IPS-NIHi11 (cell line): Measurements from ENCODE around the gene RARS2.
"Not testable (repeated sequence)": the region's sequence is repeated elsewhere in the genome, so short reads cannot be mapped to it uniquely, and the experiment has no call there.

Experiments used
- DNase-seq: peaks from one replicate; pipeline ENCODE4 v3.0.0; 2012; ENCODE audit warnings: mixed read lengths, low spot score

RARS2 gene

DNA sequence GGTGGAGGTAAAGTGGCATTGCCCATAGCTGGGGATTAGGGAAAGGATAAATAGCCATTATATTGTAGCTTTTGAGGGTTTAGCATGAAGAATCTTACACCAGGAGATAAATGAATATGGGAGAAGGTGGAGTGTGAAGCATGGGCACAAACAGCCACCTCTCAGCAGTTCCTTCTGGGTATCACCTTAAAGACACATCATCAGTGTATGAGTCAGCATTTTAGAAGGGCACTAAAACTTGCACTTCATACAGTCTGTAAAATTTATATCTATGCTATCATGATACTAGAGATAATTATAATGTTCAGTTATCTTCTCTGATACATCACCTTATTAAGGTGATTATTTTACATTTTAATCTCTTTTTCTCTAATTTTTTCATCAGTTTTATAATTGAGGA is 91.7 kb downstream of the RARS2 start:
- DNase-seq: no peak

DNA sequence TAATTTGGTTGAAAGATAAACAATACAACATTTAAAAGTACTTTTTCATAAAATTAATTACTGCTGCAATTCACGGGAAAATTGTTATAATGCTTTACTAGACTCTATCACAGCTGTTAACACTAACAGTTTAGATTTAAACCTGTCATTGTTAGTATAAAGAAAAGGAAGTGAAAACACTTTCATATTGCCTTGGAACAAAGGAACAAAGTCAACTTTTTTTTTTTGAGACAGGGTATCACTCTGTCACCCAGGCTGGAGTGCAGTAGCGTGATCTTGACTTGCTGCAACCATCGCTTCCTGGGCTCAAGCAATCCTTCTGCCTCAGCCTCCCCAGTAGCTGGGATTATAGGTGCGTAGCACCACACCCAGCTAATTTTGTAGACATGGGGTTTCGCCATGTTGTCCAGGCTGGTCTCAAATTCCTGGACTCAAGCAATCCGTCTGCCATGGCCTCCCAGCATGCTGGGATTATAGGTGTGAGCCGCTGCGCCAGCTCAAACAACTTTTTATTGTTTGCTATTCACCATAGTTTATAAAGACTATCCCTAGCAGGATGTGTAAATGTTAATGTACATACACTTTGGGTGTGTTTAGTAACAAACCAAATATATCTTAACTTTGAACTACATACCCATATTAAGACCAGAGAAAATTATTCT is 94.9 kb downstream of the RARS2 start:
- DNase-seq: no peak

DNA sequence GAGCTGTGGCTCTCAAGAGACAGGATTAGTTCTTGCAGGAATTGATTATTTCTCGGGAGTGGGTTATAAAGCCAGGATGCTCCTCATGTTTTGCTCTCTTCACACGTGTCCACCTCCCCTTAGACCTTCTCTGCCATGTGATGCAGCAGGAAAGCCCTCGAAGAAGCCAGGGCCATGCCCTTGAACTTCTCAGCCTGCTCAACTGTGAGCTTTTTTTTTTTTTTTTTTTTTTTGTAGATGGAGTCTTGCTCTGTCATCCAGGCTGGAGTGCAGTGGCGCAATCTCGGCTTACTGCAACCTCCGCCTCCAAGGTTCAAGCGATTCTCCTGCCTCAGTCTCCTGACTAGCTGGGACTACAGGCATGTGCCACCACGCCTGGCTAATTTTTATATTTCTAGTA is 100.5 kb downstream of the RARS2 start:
- DNase-seq: not testable (repeated sequence)

DNA sequence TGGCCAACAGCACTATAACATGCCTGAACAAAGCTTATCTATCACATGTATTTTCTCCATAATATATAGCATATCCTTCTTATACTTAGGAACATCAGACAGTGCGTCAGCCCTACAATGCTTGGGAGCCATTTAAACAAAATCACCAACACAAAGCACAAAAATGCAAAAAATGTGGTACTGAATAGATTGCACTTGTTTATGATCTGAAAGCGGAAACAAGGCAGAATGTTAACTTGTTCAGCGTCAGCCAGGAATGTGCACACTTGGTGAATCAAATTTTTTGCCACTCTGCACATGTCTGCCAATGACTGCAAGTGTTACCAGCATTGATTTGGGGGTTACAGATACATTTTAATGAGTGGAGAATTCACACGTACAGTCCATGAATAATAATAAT is 102.2 kb downstream of the RARS2 start:
- no peak for DNase-seq

DNA sequence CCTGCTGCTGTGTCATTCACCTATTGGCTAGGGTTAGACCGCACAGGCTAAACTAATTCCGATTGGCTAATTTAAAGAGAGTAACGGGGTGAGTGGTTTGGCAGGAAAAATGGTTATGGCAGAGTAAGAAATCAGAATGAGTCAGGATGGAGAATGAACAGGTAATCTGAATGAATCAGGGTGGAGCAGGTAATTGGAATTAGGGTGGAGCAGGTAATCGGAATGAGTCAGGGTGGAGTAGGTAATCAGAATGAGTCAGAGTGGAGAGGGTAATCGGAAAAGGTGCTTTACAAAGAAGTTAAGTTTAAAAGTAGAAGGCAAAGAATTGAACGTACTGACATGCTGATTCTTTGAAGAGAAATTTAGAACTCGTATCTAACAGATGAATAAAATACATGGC is 105.3 kb downstream of the RARS2 start:
- no peak for DNase-seq

DNA sequence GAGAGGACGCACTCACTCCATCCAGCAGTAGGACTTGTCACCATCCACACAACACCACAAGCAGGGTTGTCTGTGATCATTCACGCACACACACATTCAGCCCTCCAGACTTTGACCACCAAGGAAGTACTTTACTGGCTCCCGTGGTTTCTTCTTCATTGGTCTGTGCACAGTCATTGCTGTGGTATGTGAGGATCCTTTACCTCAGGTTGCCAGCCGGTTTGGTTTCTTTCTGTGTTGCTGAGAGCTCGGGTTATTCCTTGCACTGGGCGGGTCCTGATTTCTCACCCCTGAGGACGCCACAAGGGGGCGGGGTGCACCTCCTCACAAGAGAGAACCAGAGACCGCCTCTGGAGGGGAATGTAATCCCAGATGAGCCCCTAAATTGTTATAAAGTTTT is 105.9 kb downstream of the RARS2 start:
- DNase-seq: peak; percentile 50

DNA sequence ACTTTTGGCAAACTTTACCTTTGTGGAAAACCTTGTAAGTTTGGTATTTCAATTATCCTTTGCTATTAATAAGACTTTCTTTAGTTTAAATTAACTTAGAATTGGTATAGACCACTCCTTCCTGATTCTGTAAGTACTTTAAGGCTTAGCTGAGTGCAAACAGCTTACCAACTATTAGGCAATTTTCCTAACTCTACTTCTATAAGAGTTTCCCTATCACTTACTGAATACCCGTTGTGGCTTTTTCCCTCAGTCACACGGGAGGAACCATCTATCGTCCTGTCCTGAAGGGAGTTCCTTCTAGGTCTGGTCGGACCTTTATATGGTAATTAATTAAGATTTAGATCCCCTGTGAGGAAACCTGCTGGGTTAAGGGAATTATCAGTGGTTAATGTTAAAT is 107.4 kb downstream of the RARS2 start:
- no peak for DNase-seq

DNA sequence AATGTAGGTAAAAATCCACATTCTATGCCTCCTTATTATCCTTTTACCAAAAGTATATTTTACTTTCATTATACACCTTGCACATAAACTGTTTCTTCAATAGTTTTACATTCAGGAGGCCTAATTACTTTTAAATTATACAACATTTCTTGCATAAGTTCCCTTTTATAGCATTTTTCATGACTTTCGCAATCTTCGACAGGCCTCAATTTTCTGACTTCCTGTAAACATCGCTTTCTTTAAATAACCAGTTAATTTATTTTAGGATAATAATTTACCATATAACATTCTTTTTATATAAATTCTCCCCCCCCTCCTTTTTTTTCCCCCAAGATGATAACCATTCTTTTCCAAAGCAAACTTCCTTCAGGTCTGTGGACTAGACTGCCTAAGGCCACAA is 107.9 kb downstream of the RARS2 start:
- DNase-seq: no peak

DNA sequence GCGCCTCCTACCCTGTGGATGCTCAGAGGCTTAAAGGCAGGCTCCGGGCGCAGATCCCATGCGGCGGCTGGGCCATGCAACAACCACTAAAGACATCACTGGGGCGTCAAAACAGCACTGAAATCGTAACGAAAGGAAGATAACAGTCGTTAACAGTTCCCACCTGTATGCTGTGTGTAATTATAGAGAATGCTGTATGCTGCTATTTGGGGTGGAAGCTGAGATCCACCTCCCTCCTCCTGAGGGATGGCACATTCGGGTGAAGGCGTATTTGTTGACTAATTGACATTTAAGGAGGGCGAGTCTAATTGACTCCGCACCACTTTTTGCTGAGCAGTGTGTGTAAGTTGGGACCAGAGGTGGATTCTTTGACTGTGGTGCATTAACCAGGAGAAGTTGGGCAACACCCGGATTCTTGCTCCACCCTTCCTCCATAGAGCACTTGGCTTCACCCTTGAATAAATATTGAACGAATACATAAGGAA is 116.3 kb downstream of the RARS2 start:
- peak; percentile 18 for DNase-seq

DNA sequence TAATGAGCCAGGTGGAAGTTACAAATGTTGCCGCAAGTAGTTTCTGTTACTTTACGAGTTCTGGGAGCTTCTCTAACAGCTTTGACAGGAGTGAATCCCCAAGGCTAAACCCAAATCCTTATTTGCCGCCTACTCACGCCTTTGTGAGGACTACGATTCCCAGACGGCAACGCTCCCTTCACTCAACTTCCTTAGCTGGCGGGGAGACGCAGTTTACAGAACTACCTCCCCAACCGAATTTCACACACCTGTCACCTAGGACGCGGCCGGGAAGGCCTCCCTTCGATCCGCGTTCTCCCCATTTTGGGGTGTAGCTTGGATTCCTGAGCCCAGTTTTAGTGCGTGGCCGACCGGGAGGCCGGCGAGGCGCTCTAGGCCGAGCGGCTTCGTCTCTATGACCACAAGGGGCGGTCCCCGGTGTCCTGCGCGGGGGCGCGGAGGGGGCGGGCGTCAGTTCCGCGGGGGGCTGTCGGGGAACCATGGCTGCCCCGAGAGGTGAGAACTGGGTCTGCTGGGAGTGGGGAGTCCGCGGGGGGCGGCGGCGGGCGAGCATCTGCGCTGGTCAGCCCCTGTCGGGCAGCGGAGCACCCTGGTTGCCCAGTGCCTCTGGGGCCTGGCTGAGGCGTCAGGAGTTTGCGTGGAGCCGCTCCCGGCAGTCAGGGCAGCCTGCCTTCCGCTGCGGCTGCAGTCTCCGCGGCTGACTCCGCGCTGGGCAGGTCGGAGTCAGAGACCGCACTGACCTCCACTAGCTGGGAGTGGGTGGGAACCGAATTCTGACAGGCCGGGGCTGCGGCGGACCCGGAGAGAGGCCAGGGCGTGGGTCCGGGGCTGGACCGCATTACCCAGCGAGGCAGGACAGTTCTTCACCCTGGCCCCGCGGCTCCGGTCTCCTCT is 117.0 kb downstream of the RARS2 start, which contains the start of gene SLC35A1:
TSS of gene SLC35A1 (plus strand) at position 450 of the 894 bp plus-strand sequence. CDS start at position 480, 30 bp downstream.
- DNase-seq: peak; percentile 90

DNA sequence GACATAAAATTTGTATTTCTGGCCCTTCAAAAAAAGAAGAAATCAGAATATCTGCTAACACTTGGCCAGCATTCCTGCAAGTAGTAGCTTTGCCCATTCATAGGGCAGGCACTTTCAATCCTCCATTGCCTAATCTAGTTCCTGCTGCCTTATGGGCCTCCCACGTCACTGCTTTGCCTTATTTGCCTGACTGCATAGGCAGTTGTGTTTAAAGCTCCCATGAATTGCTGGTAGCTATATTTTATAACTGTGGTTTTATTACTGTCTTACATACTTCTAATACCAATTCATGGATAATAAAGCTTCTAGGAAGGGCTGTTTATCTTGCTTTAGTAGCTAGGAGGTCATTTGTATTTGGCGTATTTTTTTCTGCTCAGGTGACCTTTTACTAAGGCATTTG is 124.7 kb downstream of the RARS2 start:
- DNase-seq: no peak
